ENCODE measurements around the gene ZNF177.

GRCh38 chr19:9353011-9353410 lies 9.8 kb upstream of the ZNF177 start:
- TF ChIP-seq POLR2A (IDR thresholded peaks at IDR 0.05; ENCODE audit: low read depth, low read length) (no peak), POLR2AphosphoS5 (IDR thresholded peaks at IDR 0.05; ENCODE audit: low read depth, low read length) (no peak), TAF1 (IDR thresholded peaks at IDR 0.05; ENCODE audit: low read depth, low read length) (no peak), SPI1 (IDR thresholded peaks at IDR 0.05; ENCODE audit: low read depth, low read length) (no peak), PAX5 (IDR thresholded peaks at IDR 0.05; ENCODE audit: insufficient read depth, low read length, severe bottlenecking) (no peak)

All from GM12891 (cell line).